Jurkat, Clone E6-1 (cell line): ENCODE results near the gene TBX6.
"Not testable (repeated sequence)": the region's sequence is repeated elsewhere in the genome, so short reads cannot be mapped to it uniquely, and the experiment has no call there.

Experiments used
- DNase-seq: peaks from one replicate; pipeline ENCODE4 v3.0.0-alpha.2; 2011; ENCODE audit warnings: low read depth, low spot score
- H3K4me3 ChIP-seq: 2 replicates; pipeline ENCODE4 v1.5.1; 2011; ENCODE audit warnings: mild to moderate bottlenecking, low read length, control low read depth, moderate library complexity

TBX6 gene

DNA sequence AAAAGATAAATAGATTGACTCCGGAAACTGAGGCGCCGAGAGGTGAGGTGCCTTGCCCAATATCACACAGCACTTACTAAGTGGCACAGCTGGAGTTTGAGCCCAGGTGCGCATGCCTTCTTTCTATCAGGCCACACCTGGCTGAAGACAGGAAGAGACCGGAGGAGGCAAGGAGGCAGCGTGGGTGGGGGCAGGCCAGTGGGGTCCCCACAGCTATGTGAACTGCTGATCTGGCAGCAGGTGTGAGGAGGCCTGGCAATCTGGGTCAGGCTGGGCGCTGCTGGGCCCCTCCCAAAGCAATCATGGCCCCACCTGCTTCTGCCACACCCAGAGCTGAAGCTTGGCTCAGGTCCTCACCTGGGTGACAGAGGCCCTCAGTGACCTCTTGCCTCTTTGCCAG lies 23.5 kb upstream of the TBX6 start:
- DNase-seq, result peak; percentile 55
- H3K4me3 ChIP-seq, result no peak overlapping the region

- H3K4me3 ChIP-seq, DNase-seq: not testable (repeated sequence)
These were observed 23.1 kb upstream of the TBX6 start for GRCh38 chr16:30114833-30115232.

- no peak overlapping the region for H3K4me3 ChIP-seq
- DNase-seq, result no peak
These were observed 22.7 kb upstream of the TBX6 start for GRCh38 chr16:30114411-30114810.

DNA sequence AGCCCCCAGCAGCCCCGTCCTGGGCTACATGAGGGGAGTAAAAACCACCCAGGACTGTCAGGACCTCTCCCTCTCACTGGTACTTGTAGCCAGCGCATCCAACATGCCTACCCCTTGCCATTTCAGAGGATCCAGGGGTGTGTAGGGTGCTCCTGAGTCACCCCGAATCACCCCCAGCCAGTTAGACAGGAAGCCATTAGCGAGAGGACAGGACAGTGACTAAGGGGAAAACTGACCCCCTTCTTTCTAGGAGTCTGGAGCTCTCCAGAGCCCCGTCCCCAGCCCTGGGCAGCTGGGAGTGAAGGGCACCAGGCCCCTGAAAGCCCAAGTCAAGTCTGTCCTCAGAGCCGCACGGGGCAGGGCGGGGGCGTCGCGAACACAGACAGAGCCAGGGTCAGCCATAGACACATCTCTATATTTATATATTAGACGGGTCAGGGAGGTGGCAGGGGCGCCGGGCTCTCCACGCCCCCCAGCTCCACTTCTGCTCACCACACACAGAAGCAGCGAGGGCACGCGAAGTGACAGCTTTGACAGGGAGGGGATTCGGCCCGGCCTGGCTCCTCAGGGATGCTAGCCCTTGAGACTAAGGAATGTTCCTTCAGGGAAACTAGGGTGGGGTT lies 22.1 kb upstream of the TBX6 start:
- H3K4me3 ChIP-seq, result no peak overlapping the region
- DNase-seq, result no peak

- no peak for DNase-seq
- H3K4me3 ChIP-seq, result no peak within 1 kb of the TSS
These were observed 21.4 kb upstream of the TBX6 start, which contains the start of gene GDPD3 for GRCh38 chr16:30113031-30113710. Gene GDPD3, minus strand, starts transcription at chr16:30113537. Its CDS starts 59 bp downstream, at chr16:30113478.

DNA sequence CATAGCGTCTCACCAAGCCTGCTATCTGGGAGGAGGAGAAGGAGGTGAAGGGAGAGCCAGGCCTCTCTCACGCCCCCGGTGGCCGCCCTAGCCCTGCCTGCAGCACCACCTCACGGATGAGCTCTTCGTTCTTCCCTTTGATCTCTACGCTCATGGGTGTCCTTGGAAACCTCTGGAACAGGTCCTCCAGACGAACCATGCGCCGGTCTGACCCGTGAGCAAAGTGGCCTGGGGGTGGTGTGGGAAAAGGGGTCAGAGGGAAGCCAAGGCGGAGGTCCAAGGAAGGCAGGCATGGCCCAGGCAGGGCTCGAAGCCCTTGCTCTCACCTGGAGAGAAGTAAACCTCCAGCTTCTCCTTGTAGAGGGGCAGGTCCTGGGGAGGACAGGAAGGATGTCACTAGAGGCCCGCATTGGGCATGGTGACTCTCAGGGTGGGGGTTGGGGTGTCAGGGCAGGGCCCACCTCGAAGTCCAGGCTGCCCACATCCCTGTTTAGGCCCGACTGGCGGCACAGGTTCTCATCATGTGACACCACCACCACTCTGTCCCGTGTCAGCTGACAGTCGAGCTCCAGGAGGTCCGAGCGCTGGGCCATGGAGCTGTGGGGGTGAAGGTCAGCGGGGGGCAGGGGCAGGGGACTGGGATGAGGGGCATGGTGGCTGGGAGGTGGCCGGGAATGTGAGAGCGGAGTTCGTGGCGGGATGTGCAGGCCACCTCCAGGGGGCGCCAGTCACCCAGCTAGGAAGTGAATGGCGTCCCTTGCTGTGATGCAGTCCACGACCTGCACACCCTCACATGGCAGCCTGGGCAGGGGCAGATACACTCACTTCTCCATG lies 20.7 kb upstream of the TBX6 start:
- DNase-seq, result peak; percentile 63
- H3K4me3 ChIP-seq, result no peak overlapping the region

- no peak for DNase-seq
- no peak overlapping the region for H3K4me3 ChIP-seq
These were observed 18.9 kb upstream of the TBX6 start for GRCh38 chr16:30110661-30111060.

DNA sequence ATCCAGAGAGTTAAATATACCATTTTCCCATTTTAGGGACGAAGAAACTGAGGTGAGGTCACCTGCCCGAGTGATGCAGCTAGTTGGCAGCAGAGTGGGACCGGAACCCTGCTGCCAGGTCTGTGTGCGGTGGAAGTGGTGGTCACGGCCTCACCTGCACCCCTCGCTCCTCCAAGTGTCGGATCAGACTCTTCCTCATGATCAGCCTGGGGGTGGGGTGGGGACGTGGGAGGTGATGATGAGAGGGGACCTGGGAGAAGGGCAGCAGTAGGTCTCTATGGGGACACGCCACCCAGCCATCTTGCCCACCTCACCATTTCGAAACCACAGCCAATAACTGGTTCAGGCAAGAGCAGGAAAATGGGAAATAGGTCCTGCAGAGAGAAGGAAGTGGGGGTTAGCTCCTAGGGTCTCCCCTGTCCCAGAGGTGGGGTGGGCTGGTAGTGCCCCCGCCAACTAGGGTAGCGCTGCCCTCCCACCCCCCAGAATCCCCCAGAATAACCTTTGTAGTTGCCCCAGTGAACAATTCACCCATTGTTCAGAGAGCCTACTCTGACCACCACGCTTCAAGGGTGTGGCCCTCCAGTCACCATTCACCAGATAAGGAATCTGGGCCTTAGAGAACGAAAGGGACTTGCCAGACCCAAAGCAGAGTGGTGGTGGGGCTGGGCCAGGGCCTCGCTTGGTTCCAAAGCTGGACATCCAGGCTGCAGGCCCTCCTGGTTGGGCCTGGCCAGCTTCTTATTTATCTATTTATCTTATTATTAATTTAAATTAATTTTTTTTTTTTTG lies 16.5 kb upstream of the TBX6 start:
- DNase-seq, result no peak
- no peak overlapping the region for H3K4me3 ChIP-seq

GRCh38 chr16:30104492-30104891 lies 12.8 kb upstream of the TBX6 start:
- DNase-seq, result no peak
- no peak overlapping the region for H3K4me3 ChIP-seq

GRCh38 chr16:30104090-30104489 lies 12.4 kb upstream of the TBX6 start:
- no peak for DNase-seq
- no peak overlapping the region for H3K4me3 ChIP-seq

DNA sequence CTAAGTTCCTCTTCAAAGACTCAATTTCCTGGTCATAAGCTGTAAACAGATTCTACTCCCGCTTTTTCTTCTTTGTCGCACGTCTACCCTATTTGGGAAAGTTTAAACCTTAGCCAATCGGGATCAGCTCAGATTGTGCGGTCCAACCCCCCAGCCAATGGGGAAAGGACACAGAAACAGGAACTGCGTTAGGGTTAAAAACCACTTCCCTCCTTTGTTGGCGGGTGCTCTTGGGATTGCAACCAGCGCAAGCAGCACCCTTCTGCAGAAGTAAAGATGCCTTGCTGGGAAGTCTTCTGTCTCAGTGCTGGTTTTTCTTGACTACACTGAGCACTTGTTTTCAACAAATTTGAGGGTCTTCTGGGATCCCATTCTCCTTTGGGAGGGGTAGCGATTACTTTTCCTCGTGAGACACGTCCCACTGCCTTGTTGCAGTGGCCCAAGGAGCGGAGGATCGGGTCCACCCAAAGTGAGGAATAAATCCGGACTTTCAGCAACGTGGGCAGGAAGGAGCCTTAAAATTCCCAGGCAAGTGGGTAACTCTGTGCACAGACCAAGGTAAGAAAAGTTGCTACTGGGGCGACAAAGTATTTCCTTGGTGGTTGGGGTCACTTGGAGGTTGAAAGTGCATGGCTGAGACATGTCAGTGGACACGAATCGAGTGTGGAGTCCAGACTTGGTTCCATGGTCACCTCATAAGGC lies 5.3 kb upstream of the TBX6 start:
- H3K4me3 ChIP-seq, result no peak overlapping the region
- DNase-seq, result no peak

- no peak for DNase-seq
- no peak within 1 kb of the TSS for H3K4me3 ChIP-seq
These were observed 4.6 kb upstream of the TBX6 start, which contains the start of gene YPEL3 for GRCh38 chr16:30096105-30096861. Gene YPEL3, minus strand, starts transcription at chr16:30096213. Its CDS starts 731 bp downstream, at chr16:30095482.

GRCh38 chr16:30095166-30096078 lies 3.7 kb upstream of the TBX6 start:
- H3K4me3 ChIP-seq, result no peak overlapping the region
- no peak for DNase-seq

DNA sequence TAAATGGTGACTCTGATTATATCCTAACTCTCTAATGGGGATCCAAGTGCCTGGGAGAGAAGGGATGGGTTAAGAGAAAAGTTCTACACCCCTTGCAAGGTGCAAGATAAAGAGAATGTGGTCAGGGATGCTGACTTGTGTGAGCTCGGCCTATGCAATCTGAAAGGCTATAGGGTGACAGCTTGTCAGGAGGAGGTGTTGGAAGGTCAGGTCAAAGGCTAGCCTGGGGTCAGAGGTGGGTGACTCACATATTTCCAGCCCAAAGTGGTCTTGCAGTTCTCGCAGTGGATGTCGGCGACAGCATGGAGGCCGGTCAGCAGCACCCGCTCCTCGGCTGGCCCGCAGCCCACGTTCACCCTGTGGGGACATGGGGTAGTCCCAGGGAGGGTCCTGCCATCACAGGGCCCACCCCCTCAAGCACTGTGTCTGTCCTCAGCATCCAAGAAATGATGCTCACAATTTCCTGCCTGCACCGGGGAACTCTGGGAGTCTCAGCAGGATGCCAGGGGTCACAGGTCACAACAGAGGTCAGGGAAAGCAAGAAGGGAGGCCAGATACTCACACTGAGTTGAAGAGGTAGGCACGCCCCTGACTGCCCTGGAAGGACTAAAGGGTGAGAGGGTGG lies 2.9 kb upstream of the TBX6 start:
- DNase-seq, result no peak
- H3K4me3 ChIP-seq, result no peak overlapping the region

DNA sequence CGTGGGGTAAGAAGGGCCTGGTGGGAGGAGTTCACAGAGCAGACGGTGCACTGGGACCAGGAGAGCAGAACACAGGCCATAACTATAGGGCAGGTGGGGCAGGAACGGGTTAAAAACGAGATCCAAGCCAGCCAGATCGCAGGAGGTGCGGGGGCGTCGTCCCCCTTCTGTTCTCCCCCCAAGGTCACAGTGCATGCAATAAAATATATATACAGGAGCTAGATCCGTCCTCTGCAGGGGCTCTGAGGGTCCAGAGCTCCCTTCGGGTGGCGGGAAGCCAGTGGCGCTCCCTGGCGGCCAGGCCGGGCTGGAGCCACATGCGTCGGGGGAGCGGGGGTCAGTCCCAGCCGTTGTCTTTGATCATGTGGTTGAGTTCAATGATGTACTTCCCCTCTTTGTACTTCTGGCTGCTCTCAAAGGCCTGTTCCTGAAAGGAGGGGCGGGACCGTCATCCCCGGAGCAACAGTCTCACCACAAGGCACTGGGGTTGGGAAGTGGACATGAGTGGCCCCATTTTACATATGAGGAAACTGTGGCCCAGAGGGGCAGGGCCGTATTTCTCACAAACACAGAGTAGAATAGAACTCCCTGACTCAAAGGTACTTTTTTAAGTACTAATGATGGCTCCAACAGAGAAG lies 768 bp upstream of the TBX6 start:
- peak; percentile 76 for DNase-seq

More for the DNA sequence above, 768 bp upstream of the TBX6 start:
- H3K4me3 ChIP-seq, result peak overlapping the region; percentile 92
